ENCODE data around the gene ERICH3.
"Not testable (repeated sequence)": the region's sequence is repeated elsewhere in the genome, so short reads cannot be mapped to it uniquely, and the experiment has no call there.

Gene ERICH3

GRCh38 chr1:74674278-74675048 lies 871 bp upstream of the ERICH3 start:
- DNase-seq, result no peak

DNA sequence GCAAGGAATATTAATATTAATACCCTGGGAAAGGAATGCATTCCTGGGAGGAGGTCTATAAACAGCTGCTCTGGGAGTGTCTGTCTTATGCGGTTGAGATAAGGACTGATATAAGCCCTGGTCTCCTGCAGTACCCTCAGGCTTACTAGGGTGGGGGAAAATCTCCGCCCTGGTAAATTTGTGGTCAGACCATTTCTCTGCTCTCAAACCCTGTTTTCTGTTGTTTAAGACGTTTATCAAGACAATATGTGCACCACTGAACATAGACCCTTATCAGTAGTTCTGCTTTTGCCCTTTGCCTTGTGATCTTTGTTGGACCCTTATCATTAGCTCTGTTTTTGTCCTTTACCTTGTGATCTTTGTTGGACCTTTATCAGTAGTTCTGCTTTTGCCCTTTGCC lies 2.7 kb downstream of the ERICH3 start:
- DNase-seq, result not testable (repeated sequence)

DNA sequence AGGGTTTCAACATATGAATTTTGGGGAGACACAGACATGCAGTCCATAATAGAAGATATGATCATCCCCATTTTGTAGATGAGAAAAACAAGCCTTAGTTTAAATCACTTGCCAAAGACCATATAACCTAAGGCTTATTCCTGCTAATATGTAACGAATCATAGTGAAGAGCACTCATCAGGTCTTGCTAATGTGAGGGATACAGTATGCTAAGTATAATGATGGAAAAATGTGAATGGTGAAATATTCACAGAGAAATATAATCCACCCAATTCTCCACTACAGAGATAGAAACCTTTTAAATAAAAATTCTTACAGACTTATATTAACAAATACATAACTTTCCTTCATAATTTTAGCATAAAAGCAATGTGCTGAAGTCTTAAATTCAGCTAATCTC lies 18.9 kb downstream of the ERICH3 start:
- no peak for DNase-seq

GRCh38 chr1:74652711-74653139 lies 20.9 kb downstream of the ERICH3 start:
- no peak for DNase-seq

GRCh38 chr1:74650561-74650960 lies 23.0 kb downstream of the ERICH3 start:
- DNase-seq, result no peak

GRCh38 chr1:74641876-74642275 lies 31.7 kb downstream of the ERICH3 start:
- DNase-seq, result no peak

GRCh38 chr1:74641161-74641560 lies 32.4 kb downstream of the ERICH3 start:
- no peak for DNase-seq

DNA sequence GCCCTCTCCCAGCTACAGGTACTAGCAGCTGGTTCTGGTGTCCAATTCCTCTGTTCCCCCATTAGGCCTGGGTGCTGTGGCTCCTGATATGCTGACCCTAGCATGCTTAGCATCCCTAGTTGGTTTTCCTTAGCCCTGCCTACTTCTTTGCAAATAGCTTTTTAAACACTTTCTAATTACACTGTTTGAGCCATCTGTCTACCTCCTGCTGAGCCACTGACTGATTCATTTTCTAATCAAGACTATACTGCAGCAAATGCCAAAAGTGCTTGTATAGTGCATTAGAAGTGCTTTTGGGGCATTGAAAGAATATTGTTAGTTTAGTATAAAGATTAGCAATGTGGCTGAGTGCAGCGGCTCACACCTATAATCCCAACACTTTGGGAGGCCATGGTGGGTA lies 36.3 kb downstream of the ERICH3 start:
- DNase-seq, result no peak

DNA sequence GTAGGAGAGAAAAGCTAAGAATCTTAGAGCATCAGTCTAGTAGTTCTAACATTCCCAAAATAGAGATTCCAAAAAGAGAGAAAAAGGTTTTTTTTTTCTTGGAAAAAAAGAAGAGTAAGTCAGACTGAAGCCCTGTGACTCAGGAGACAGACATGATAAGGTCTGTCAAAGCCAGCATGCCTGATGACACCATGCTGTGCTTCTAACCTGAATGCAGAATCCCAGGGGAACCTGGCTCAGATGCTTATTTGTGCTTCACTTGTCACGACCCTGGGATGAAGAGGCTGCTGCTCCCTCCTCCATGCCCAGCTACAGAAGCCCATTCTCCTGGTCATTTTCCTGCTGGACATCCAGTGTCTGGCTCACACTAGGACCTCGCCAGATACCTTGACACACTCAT lies 44.3 kb downstream of the ERICH3 start:
- no peak for DNase-seq

- no peak for DNase-seq
These were observed 49.9 kb downstream of the ERICH3 start for GRCh38 chr1:74623716-74624115.

DNA sequence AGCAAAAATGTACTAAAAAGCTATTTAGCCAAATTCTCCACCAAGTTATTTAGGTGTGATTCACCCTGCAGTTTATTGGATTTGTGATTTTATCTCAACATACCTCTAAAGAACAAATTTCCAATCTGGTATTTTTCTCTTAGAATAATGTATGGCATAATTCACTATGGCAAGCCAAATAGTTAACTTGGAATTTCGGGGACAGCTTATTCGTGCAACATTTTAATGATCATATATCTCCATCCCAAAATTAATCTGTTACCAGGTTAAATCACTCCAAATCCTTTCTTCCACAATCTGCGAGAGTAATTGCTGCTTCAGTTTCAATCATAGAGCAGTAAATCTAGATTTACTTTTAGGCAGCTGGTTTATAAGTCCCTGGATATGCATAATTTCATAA lies 53.4 kb downstream of the ERICH3 start:
- DNase-seq, result no peak

DNA sequence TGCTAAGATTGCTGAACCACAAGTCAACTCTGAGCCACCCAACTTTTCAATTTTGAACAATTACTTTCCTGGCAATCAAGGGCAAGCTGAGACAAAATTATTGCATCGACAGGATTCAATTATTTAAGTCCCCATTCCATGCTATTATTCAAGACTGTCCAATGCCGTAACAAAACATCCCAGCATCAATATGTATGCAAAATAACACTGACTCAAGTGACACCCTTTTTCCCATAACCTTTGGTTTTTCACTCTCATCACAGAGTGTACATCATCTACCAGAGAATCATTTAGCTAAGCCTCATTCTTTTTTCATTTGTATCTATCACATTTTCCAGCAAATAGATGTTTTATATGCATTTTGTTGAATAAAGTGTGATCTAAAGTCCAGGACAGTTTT lies 54.6 kb downstream of the ERICH3 start:
- DNase-seq, result no peak

- no peak for DNase-seq
These were observed 59.7 kb downstream of the ERICH3 start for GRCh38 chr1:74613894-74614293.

DNA sequence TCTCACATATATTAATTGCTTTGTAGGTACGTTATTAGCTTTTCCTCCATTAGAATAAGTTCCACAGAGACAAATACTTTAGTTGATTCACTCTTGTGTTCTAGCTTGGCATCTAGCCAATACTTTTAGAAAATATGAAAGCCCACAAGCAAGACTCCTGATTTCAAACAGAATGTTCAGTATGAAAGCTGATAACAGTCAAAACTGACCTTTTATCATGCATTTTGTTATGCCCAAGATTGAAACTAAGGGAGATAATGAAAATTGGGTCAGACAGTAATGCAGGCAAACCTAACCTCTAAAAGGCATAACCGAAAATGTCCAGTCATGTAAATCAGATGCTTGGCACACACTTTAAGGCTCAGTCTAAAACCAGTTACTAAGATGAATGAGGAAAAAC lies 61.7 kb downstream of the ERICH3 start:
- DNase-seq, result no peak

GRCh38 chr1:74610961-74611360 lies 62.6 kb downstream of the ERICH3 start:
- DNase-seq, result no peak

DNA sequence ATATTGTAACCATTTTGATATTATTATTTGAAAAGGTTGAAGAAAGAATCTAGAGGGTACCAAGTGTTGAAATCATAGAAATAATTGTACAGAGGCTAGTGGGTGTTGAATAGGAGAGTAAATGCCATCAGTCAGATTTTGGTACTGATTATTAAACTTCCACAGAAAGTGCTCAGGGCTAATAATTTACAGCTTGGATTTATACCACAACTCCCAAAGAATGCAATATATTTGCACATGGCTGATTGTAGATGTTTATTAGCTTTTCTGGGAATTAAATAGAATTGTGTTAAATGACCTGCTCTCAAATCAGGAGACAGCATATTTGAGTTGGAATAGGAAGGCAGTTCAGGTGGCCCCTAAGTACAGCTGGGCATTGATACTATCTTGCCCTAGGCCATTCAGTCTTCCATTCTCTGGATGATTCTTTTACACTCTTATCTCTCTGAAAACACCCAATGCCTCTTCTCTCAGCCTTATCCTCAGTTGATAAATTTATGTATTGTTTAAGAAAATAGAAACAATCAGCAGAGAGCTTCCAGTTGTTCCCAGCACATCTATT lies 63.7 kb downstream of the ERICH3 start:
- DNase-seq, result no peak

GRCh38 chr1:74596717-74597116 lies 76.9 kb downstream of the ERICH3 start:
- no peak for DNase-seq

DNA sequence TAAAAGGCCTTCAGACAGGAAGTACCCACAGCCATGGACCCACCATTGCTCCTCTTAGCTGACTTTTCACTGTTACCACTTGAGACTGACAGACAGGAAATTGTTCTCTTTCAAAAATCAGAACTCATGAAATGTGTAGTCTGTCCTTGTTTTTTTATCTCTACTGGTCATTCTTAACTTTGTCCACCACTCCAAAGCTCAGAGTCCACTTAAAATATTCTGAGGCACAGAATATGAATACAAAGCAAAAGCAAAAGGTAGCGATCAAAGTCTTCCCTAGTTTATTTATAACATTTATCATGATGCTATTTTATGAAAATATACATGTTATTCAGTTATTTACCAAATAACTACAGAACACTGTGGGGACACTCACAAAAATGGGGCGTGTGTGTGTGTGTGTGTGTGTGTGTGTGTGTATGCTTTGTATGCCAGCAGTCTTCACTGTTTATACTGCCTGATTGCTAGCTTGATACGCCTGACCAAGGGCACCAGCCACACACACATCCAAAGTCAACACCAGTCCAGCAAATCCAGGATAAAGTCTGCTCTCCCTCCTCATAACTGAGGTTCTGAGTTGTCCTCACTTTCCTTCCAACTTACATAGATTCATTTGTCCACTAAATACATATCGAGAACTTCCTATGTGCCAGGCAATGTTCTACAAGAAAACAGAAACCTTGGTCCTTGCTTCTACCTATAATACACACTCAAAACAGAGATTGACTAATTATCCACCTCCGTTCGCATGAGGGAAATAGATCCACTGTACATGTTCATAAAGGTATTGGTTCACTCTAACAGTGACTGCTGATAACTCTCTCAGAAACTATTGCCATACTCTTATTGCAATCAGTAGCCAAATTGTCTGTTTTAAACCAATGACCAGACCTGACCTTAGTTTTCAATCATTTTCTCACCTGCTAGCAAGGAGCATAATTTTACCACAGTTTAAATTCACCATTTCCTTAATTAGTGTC lies 79.4 kb downstream of the ERICH3 start:
- DNase-seq, result no peak

- no peak for DNase-seq
These were observed 80.8 kb downstream of the ERICH3 start for GRCh38 chr1:74592580-74593355.

- DNase-seq, result no peak
These were observed 81.6 kb downstream of the ERICH3 start for GRCh38 chr1:74591949-74592348.

GRCh38 chr1:74590288-74590687 lies 83.3 kb downstream of the ERICH3 start:
- DNase-seq, result no peak

DNA sequence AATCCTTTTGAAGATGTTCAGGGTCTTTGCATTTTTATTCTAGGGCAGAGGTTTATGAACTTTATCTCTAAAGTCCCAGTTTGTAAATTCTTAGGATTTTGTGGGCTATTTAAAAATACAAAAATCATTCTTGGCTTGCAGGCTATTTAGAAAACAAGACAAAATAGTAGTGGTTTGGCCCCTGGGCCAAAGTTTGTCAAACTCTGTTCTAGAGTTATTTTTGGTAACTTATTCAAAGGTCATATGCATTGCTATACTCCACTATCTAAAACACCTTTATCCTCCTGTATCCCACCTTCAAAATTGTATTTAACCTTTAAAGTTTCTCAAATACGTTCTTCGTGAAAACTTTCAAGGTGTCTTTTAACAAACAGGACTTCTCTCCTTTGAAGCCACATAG lies 85.7 kb downstream of the ERICH3 start:
- no peak for DNase-seq
